ENCODE results near the gene DPP3. TPM values are rescaled to one million over a fixed set of nuclear protein-coding genes. Genes with fewer than 3 reads are reported as not detected.

DPP3 gene
- total RNA-seq, 2 donors from 2014 or later = 67.9 to 117 TPM

GRCh38 chr11:66489636-66490035 is 9.4 kb downstream of the DPP3 start:
- Mint-ChIP-seq H3K27me3 (no peaks in the 10 kb centered on the region), H3K4me3 (no peak overlapping the region), H3K4me1 (no peaks in the 10 kb centered on the region), H3K27ac (no peak overlapping the region), H3K9me3 (no peaks in the 10 kb centered on the region), H3K36me3 (ENCODE audit: low read depth) (peaks cover 57% of the 10 kb centered on the region)
- no peak for ATAC-seq (replicated peaks)

- H3K4me3 Mint-ChIP-seq = no peak overlapping the region
- no peaks in the 10 kb centered on the region for H3K9me3 Mint-ChIP-seq
- no peak overlapping the region for H3K27ac Mint-ChIP-seq
- ATAC-seq (replicated peaks) = no peak
- no peaks in the 10 kb centered on the region for H3K27me3 Mint-ChIP-seq
- peaks cover 58% of the 10 kb centered on the region for H3K36me3 Mint-ChIP-seq (ENCODE audit: low read depth)
- H3K4me1 Mint-ChIP-seq = no peaks in the 10 kb centered on the region
These were observed 11.2 kb downstream of the DPP3 start for GRCh38 chr11:66491315-66491935.

- Mint-ChIP-seq H3K36me3 (ENCODE audit: low read depth) (peaks cover 58% of the 10 kb centered on the region), H3K4me3 (no peak overlapping the region), H3K27me3 (no peaks in the 10 kb centered on the region), H3K27ac (no peak overlapping the region), H3K9me3 (no peaks in the 10 kb centered on the region), H3K4me1 (no peaks in the 10 kb centered on the region)
- ATAC-seq (replicated peaks) = no peak
These were observed 12.1 kb downstream of the DPP3 start for GRCh38 chr11:66492161-66492865.

GRCh38 chr11:66493130-66493529 is 12.9 kb downstream of the DPP3 start:
- H3K4me1 Mint-ChIP-seq = no peaks in the 10 kb centered on the region
- no peaks in the 10 kb centered on the region for H3K9me3 Mint-ChIP-seq
- H3K4me3 Mint-ChIP-seq = no peak overlapping the region
- H3K27ac Mint-ChIP-seq = no peak overlapping the region
- no peak for ATAC-seq (replicated peaks)
- H3K36me3 Mint-ChIP-seq (ENCODE audit: low read depth) = peaks cover 57% of the 10 kb centered on the region
- no peaks in the 10 kb centered on the region for H3K27me3 Mint-ChIP-seq

- Mint-ChIP-seq H3K4me3 (no peak overlapping the region), H3K4me1 (no peaks in the 10 kb centered on the region), H3K9me3 (no peaks in the 10 kb centered on the region), H3K27ac (no peak overlapping the region), H3K36me3 (ENCODE audit: low read depth) (peaks cover 58% of the 10 kb centered on the region), H3K27me3 (no peaks in the 10 kb centered on the region)
- ATAC-seq (replicated peaks) = no peak
These were observed 14.2 kb downstream of the DPP3 start for GRCh38 chr11:66494458-66494857.

GRCh38 chr11:66494935-66495334 is 14.7 kb downstream of the DPP3 start:
- Mint-ChIP-seq H3K36me3 (ENCODE audit: low read depth) (peaks cover 59% of the 10 kb centered on the region), H3K27ac (no peak overlapping the region), H3K4me1 (no peaks in the 10 kb centered on the region), H3K9me3 (no peaks in the 10 kb centered on the region), H3K4me3 (no peak overlapping the region), H3K27me3 (no peaks in the 10 kb centered on the region)
- no peak for ATAC-seq (replicated peaks)

- H3K27me3 Mint-ChIP-seq = no peaks in the 10 kb centered on the region
- peaks cover 61% of the 10 kb centered on the region for H3K36me3 Mint-ChIP-seq (ENCODE audit: low read depth)
- no peak overlapping the region for H3K27ac Mint-ChIP-seq
- no peak overlapping the region for H3K4me3 Mint-ChIP-seq
- H3K9me3 Mint-ChIP-seq = no peaks in the 10 kb centered on the region
- no peak for ATAC-seq (replicated peaks)
- no peaks in the 10 kb centered on the region for H3K4me1 Mint-ChIP-seq
These were observed 15.2 kb downstream of the DPP3 start for GRCh38 chr11:66495401-66495854.

- Mint-ChIP-seq H3K27ac (no peak overlapping the region), H3K4me1 (no peaks in the 10 kb centered on the region), H3K4me3 (no peak overlapping the region), H3K27me3 (no peaks in the 10 kb centered on the region), H3K9me3 (no peaks in the 10 kb centered on the region), H3K36me3 (ENCODE audit: low read depth) (peaks cover 61% of the 10 kb centered on the region)
- no peak for ATAC-seq (replicated peaks)
These were observed 17.0 kb downstream of the DPP3 start for GRCh38 chr11:66497206-66497605.

- H3K27me3 Mint-ChIP-seq = no peaks in the 10 kb centered on the region
- H3K36me3 Mint-ChIP-seq (ENCODE audit: low read depth) = peaks cover 58% of the 10 kb centered on the region
- no peak overlapping the region for H3K27ac Mint-ChIP-seq
- H3K4me1 Mint-ChIP-seq = no peaks in the 10 kb centered on the region
- no peak for ATAC-seq (replicated peaks)
- no peak overlapping the region for H3K4me3 Mint-ChIP-seq
- no peaks in the 10 kb centered on the region for H3K9me3 Mint-ChIP-seq
These were observed 18.3 kb downstream of the DPP3 start for GRCh38 chr11:66498506-66498905.

- no peak overlapping the region for H3K4me3 Mint-ChIP-seq
- no peaks in the 10 kb centered on the region for H3K9me3 Mint-ChIP-seq
- no peak for ATAC-seq (replicated peaks)
- H3K4me1 Mint-ChIP-seq = no peaks in the 10 kb centered on the region
- H3K36me3 Mint-ChIP-seq (ENCODE audit: low read depth) = peaks cover 55% of the 10 kb centered on the region
- H3K27ac Mint-ChIP-seq = no peak overlapping the region
- no peaks in the 10 kb centered on the region for H3K27me3 Mint-ChIP-seq
These were observed 25.1 kb downstream of the DPP3 start for GRCh38 chr11:66505276-66505816.

GRCh38 chr11:66509131-66509561 is 28.9 kb downstream of the DPP3 start:
- no peak overlapping the region for H3K4me3 Mint-ChIP-seq
- H3K9me3 Mint-ChIP-seq = no peaks in the 10 kb centered on the region
- H3K27ac Mint-ChIP-seq = no peak overlapping the region
- H3K36me3 Mint-ChIP-seq (ENCODE audit: low read depth) = peaks cover 36% of the 10 kb centered on the region
- ATAC-seq (replicated peaks) = peak; percentile 33
- H3K27me3 Mint-ChIP-seq = no peaks in the 10 kb centered on the region
- no peaks in the 10 kb centered on the region for H3K4me1 Mint-ChIP-seq

- no peaks in the 10 kb centered on the region for H3K9me3 Mint-ChIP-seq
- no peaks in the 10 kb centered on the region for H3K27me3 Mint-ChIP-seq
- H3K4me3 Mint-ChIP-seq = peak within 1 kb of the TSS; percentile 91
- peaks cover 28% of the 10 kb centered on the region for H3K36me3 Mint-ChIP-seq (ENCODE audit: low read depth)
- no peaks in the 10 kb centered on the region for H3K4me1 Mint-ChIP-seq
- ATAC-seq (replicated peaks) = peak; percentile 98
- H3K27ac Mint-ChIP-seq = peak within 1 kb of the TSS; percentile 79
These were observed 30.2 kb downstream of the DPP3 start, which contains the start of gene BBS1 for GRCh38 chr11:66510271-66510989. BBS1 (plus strand) TSS chr11:66510635; CDS start chr11:66510660, 25 bp downstream.

GRCh38 chr11:66510990-66511339 is 30.7 kb downstream of the DPP3 start:
- Mint-ChIP-seq H3K4me3 (peak overlapping the region; percentile 91), H3K27ac (peak overlapping the region; percentile 79), H3K36me3 (ENCODE audit: low read depth) (peaks cover 29% of the 10 kb centered on the region), H3K4me1 (no peaks in the 10 kb centered on the region), H3K27me3 (no peaks in the 10 kb centered on the region), H3K9me3 (no peaks in the 10 kb centered on the region)
- no peak for ATAC-seq (replicated peaks)

GRCh38 chr11:66523611-66524010 is 43.4 kb downstream of the DPP3 start:
- no peaks in the 10 kb centered on the region for H3K4me1 Mint-ChIP-seq
- no peak for ATAC-seq (replicated peaks)
- H3K9me3 Mint-ChIP-seq = no peaks in the 10 kb centered on the region
- H3K36me3 Mint-ChIP-seq (ENCODE audit: low read depth) = peaks cover 57% of the 10 kb centered on the region
- no peak overlapping the region for H3K27ac Mint-ChIP-seq
- H3K4me3 Mint-ChIP-seq = no peak overlapping the region
- no peaks in the 10 kb centered on the region for H3K27me3 Mint-ChIP-seq

All from activated T-helper 17 cell treated with anti-CD3 and anti-CD28 coated beads, Interleukin-2, amount 50 U/mL, for 72 hours (primary cell).